Measurements from ENCODE around the gene MICAL1. TPM values are rescaled to one million over a fixed set of nuclear protein-coding genes. Genes with fewer than 3 reads are reported as not detected.

Gene MICAL1
- total and polyA plus RNA-seq, 2 donors (not counting 3 experiments of a cell fraction or from before 2014, with no cell fraction given) = 36.5 to 39.4 TPM

- H3K4me3 ChIP-seq (replicated peaks in 1 of 3; ENCODE audit: insufficient read depth in 1 of 3, low read depth in 1 of 3, low read length in 3 of 3) = no peak overlapping the region
- no TSS peak for BruUV-seq (replicated peaks)
- POLR2A ChIA-PET = no interaction called here
Observed at GRCh38 chr6:109450801-109451200, 4.8 kb downstream of the MICAL1 start.

More at GRCh38 chr6:109450801-109451200, 4.8 kb downstream of the MICAL1 start:
- CTCF ChIA-PET = interaction anchor here (1.7 kb wide), 1 partner anchor 10 kb away, joined by 6 read pairs; the partner anchor contains the start of genes PPIL6 and SMPD2
- intact Hi-C loops (cut with micrococcal nuclease) (no loop called here), dilution Hi-C loops (cut with MboI; ENCODE audit: extremely low pct_ligation_motif_present, low sequenced_read_pairs) (no loop called here)
- no peak for TF ChIP-seq CTCF (IDR thresholded peaks at IDR 0.05; ENCODE audit: extremely low read depth in 1 of 2, insufficient read depth in 1 of 2, low read depth in 1 of 2, low read length in 2 of 2)
- TF ChIP-seq POLR2A (IDR thresholded peaks at IDR 0.05; ENCODE audit: low read depth, low read length) = no peak
- no peak for TF ChIP-seq GATA2 (IDR thresholded peaks at IDR 0.05; ENCODE audit: insufficient read depth, insufficient read length, low read depth, low read length)
- no peak overlapping the region for H2AFZ ChIP-seq (ENCODE audit: low read depth, low read length)
- H3K36me3 ChIP-seq (ENCODE audit: control insufficient read depth in 2 of 2, extremely low read depth in 1 of 2, insufficient read depth in 2 of 2, low read length in 2 of 2) = peaks cover 0 to 3% of the 10 kb centered on the region in 2 experiments
- H3K9me3 ChIP-seq (replicated peaks; ENCODE audit: control insufficient read depth, insufficient read depth, low read length) = no peaks in the 10 kb centered on the region
- H3K4me2 ChIP-seq (ENCODE audit: insufficient read depth, low read length) = no peak overlapping the region
- no peak overlapping the region for H3K9ac ChIP-seq (replicated peaks; ENCODE audit: extremely low read depth, insufficient read depth, low read length)
- H3K27me3 ChIP-seq (ENCODE audit: control insufficient read depth in 2 of 2, insufficient read depth in 2 of 2, low read length in 2 of 2) = no peaks in the 10 kb centered on the region
- no peaks in the 10 kb centered on the region for H3K79me2 ChIP-seq (ENCODE audit: control insufficient read depth, insufficient read depth, low read length)
- no peak overlapping the region for H3K27ac ChIP-seq (ENCODE audit: insufficient read depth, low read depth, low read length)
- FAIRE-seq (no peak), DNase-seq (ENCODE audit: low read depth, low spot score) (no peak)
- no peaks in the 10 kb centered on the region for H3K9me1 ChIP-seq (replicated peaks; ENCODE audit: control insufficient read depth, extremely low read depth, insufficient read depth, low read length)
- no peaks in the 10 kb centered on the region for H4K20me1 ChIP-seq (replicated peaks; ENCODE audit: control insufficient read depth, extremely low read depth, insufficient read depth, low read length)
- no peaks in the 10 kb centered on the region for H3K4me1 ChIP-seq (ENCODE audit: control insufficient read depth, extremely low read depth, insufficient read depth, low read length)
